ENCODE results near the gene DPY19L2.
A peak's percentile ranks its signal among the peaks of the same experiment; 100 is the strongest.
"Not testable (repeated sequence)": the region's sequence is repeated elsewhere in the genome, so short reads cannot be mapped to it uniquely, and the experiment has no call there.

DPY19L2 gene

DNA sequence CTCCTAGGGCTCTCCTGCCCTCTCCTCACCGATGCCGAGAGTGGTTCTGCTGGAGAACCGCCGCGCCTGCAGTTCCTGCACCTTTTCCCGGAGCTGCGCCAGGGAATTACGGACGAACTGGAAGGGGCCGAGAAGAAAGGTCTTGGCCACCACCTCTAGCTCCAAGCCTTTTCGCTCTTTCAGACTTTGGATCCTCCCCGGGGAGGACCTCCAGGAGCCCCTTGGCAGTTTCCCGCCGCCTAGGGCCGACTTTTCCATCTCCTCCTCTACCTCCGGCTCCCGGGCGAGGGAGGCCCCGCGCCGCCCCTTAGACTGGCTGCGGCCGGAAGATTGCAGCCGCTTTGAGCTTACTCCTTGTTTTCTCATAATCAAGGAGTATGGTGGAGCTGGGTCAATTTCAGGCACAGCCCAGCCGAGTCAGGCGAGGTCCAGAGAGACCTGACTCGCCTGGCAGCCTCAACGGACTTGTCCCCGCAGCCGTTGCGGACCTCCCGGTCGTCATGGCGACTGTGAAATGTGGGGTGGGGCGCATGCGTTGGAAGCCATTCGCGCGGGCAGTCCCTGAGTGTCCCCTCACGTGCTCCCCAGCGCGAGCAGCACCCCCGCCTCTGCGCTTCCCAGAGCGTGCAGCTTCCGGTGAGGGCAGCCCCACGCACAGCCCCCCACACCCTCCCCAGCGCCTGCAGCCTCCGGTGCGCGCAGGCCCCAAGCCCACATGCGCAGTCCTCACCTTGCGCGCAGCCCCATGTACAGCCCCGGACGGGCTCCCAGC is at the start of gene DPY19L2:
Gene DPY19L2, minus strand, starts transcription at position 466 of the 772 bp plus-strand sequence. Its CDS starts 100 bp downstream, at position 366.
- TF ChIP-seq LEF1 (IDR thresholded peaks at IDR 0.05; ENCODE audit: borderline replicate concordance) (no peak), HDGF (IDR thresholded peaks at IDR 0.05; ENCODE audit: borderline replicate concordance) (no peak), L3MBTL2 (conservative IDR thresholded peaks at IDR 0.05) (peak; percentile 79)
- ChIA-PET POLR2A (interaction anchor here (1.0 kb wide), 1 partner anchor 118 kb away, joined by 3 read pairs; no protein-coding TSS in a partner anchor), CTCF (interaction anchor here (0.7 kb wide), 1 partner anchor 517 kb away, joined by 3 read pairs; no protein-coding TSS in a partner anchor)
- peak; percentile 26 for DNase-seq (ENCODE audit: extremely low spot score)

DNA sequence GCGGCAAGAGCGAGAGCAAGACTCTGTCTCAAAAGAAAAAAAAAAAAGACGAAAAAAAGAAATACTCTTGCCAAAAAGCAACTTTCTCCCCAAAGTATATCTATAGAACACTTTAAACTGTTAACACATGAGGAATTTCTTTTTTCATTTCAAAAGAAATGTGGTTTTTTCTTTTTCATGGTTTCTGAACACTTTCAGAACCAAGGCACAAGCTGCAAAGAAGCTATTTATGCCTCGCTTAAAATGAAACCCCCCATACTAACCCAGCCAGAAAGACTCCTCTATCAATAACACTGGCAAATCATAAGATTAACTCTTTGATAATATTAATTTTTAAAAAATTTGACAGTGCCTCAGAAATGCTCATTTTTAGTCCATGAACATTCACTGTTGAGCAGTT is 48.6 kb upstream of the DPY19L2 start:
- POLR2A ChIA-PET; CTCF ChIA-PET; DNase-seq (ENCODE audit: extremely low spot score): not testable (repeated sequence)

DNA sequence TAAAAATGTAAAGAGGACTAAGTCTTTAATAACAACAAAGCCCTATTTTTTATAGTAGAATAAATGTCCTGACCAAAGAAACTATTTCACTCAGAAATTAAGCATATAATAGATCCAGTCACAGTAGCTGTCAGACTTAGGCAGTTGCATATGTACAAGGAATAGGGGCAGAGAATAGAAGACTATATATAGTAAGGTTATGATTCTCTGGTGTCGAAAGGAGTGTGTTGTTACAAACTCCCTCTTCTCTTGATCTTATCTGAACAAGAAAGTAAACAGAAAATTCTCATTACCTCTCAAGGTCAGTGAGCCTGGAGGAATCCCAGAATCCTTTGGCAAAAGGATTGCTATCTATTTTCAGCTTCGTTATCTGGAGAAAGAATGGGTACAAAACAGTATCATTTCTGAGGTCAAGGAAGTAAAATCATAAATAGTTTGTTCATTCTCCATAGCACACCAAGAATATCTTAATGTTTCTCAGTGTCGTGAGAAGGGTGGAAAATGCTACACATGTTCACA is 46.9 kb upstream of the DPY19L2 start:
- CTCF ChIA-PET; DNase-seq (ENCODE audit: extremely low spot score); POLR2A ChIA-PET: not testable (repeated sequence)

DNA sequence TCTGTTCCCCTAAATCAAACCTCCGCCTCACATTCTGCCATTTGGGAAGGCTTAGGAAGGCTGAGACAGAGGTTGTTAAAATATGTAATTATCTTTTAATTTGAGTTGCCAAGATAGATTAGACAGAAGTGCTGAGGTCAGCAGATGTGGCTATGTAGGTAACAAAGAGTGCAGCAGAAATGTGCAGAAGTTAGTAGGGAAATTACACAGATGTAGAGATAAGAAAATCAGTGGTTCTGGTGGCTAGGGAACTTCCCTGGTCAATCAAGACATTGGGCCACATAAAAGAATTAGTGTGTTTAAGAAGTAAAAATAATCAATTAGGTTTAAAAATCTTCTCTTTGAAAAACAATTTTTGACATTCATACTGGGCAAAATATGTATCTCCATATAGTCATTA is 46.1 kb upstream of the DPY19L2 start:
- CTCF ChIA-PET; DNase-seq (ENCODE audit: extremely low spot score); POLR2A ChIA-PET: not testable (repeated sequence)

DNA sequence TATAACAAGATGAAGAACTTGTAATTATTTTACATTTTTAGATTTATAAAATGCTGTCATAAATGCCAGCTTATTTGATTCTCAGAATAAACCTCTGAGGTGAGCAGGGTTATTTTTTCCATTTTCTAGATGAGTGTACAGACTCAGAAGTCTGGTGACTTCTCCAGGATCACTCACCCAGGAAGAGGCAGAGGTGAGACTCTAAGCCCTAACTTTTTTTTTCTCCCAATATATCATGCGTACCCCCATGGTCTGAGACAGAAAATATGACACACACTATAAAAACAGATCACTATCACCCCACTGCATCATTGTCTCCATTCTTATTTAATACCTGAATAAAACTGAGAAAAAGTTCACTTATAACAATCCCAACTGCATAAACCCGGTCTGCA is 45.4 kb upstream of the DPY19L2 start:
- CTCF ChIA-PET; DNase-seq (ENCODE audit: extremely low spot score); POLR2A ChIA-PET: not testable (repeated sequence)

DNA sequence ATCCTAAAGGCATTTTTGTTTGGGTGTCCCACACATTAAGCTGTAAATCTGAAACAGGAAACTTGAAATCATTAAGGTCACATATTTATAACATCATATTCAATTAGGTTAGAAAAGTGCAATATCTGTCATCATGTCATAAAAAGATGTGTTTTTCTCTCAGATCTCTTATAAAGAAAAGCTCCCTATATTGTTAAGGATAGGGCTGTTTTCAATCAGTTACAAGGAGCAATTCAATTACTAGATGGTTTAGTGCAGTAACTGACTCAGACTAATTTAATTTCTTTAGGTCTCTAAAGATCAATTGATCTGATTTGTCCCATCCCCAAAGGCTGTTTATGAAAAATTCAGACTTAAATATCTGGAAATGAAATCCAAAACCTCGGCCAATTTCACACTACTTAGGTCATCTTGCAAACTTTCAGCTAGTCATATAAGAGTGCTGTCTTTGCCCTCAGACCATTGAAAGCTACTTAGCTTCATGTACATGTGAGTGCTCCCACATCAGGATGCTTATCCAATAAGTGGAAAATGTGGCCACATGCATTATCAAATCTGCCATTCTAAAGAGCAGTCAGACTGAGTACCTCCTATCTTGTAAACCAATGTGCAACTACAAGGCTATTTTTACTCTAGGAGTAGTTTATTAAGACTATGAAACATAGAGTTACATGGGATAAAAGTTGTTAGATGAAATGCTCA is 44.8 kb upstream of the DPY19L2 start:
- DNase-seq (ENCODE audit: extremely low spot score); CTCF ChIA-PET; POLR2A ChIA-PET: not testable (repeated sequence)

DNA sequence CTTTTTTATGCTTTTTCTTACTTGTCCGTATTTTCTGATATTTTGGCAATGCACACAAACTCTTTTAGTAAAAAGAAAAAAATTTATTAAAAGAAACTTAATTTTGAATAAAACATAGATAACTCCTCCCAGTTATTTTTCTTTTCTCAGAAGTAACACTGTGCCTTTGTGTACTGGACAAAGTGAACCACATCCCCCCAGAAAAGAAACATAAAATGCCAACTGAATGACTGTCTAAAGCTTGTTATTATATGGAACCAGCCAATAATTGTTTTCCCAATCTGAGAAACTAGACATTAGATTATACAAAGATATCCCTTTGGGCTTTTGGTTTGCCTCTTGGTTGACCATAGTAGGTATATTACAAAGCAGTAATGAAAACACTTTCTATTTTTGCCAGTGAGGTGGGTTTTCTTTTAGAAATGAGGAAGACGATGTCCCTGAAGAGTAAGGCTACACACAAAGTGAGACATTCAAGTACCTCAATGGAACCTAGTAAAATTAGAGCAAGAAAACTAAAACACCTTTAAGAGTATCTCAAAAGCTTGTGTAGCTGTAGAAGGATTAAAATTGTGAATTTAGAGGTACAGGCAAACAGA is 44.2 kb upstream of the DPY19L2 start:
- CTCF ChIA-PET; DNase-seq (ENCODE audit: extremely low spot score); POLR2A ChIA-PET: not testable (repeated sequence)

DNA sequence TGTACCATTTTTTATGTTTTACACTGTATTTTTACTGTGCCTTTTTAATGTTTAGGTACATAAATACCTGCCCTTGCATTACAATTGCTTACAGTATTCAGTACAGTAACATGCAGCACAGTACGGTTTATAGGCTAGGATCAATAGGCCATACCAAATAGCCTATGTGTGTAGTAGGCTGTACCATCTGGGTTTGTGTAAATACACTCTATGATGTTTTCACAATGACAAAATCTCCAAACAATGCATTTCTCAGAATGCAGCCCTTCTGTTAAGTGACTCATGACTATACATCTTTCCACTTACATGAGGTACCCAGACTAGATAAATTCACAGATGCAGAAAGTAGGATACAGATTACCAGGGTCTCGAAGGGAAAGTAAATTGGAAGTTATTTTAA is 43.0 kb upstream of the DPY19L2 start:
- CTCF ChIA-PET; POLR2A ChIA-PET; DNase-seq (ENCODE audit: extremely low spot score): not testable (repeated sequence)

DNA sequence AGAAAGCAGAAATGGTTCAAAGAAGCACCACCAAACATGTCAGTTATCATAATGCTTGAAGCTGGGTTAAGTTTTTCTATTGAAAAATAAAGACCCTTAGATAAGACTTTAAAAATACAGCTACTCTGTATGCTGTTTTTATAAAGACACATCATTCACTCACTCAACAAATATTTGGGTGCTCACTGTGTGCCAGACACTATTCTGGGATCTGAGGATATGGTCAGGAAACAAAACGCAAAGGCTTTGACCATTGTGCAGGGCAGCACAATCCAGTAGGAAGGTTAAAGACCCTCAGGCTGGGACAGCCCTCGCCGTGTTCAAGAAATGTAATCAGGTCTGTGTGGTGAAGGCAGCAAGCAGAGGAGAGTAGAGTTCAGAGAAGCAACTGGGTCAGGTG is 38.0 kb upstream of the DPY19L2 start:
- DNase-seq (ENCODE audit: extremely low spot score): no peak
- CTCF ChIA-PET: no interaction called here
- POLR2A ChIA-PET: no interaction called here
- TF ChIP-seq CTBP1 (IDR thresholded peaks at IDR 0.05; ENCODE audit: borderline replicate concordance) (no peak), FOXA1 (IDR thresholded peaks at IDR 0.05) (no peak), NFRKB (IDR thresholded peaks at IDR 0.05) (no peak), HDGF (IDR thresholded peaks at IDR 0.05; ENCODE audit: borderline replicate concordance) (no peak), LEF1 (IDR thresholded peaks at IDR 0.05; ENCODE audit: borderline replicate concordance) (no peak), FOXM1 (IDR thresholded peaks at IDR 0.05; ENCODE audit: borderline replicate concordance) (no peak), ZNF384 (IDR thresholded peaks at IDR 0.05) (no peak), ARNT (IDR thresholded peaks at IDR 0.05) (no peak), L3MBTL2 (conservative IDR thresholded peaks at IDR 0.05) (no peak), TARDBP (IDR thresholded peaks at IDR 0.05) (no peak), ELF4 (IDR thresholded peaks at IDR 0.05) (no peak), FOXK2 (IDR thresholded peaks at IDR 0.05) (no peak)
- TF ChIP-seq, protein P1, sequence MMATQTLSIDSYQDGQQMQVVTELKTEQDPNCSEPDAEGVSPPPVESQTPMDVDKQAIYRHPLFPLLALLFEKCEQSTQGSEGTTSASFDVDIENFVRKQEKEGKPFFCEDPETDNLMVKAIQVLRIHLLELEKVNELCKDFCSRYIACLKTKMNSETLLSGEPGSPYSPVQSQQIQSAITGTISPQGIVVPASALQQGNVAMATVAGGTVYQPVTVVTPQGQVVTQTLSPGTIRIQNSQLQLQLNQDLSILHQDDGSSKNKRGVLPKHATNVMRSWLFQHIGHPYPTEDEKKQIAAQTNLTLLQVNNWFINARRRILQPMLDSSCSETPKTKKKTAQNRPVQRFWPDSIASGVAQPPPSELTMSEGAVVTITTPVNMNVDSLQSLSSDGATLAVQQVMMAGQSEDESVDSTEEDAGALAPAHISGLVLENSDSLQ (IDR thresholded peaks at IDR 0.05): no peak

DNA sequence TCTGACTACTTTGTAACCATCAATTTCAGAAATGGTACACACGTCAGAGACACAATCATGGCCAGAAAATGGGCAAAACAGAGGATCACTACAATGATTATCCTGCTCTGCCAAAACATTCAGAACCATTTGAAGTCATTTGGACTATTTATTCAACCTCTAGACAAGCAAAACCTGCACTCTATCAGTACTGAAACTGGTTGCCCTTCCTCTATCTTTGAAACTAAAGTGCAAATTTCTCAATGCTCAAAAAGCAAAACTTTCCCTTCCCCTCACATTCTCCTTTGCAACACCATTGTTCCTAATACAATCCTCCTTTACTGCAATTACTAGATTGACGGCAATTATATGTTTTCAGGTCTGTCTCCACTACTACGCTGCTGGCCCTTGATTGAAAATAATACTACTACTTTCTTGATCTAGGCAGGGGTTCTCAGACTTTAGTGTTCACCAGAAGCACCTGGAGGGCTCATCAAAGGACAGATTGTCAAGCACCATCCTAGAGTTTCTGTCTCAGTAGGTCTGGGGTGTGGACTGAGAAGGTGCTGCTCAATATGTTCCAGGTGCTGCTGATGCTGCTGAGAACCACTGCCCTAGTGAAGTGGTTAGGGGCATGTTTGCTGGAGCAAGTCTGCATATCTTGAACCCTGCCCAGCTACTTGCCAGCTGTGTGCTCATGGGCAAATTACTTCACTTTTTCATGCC is 31.5 kb upstream of the DPY19L2 start:
- CTCF ChIA-PET; DNase-seq (ENCODE audit: extremely low spot score); POLR2A ChIA-PET: not testable (repeated sequence)

DNA sequence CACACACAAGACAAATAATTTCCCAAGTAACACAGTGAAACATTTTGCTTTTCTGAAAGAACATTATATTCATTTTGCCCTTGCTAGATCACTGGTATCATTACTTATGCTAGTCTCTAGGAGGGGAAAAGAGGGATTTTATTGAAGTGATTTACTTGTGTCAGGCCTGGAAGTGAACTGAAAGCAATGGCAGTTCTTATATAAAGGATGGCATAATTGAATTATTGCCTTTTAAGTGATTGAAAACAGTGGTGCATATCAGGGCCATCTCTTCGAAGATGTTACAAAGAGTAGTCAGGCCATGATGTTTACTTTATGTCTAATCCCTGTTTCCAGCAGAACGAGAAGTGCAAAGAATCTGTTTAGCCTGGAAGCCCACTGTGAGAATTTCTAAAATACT is 30.7 kb upstream of the DPY19L2 start:
- POLR2A ChIA-PET; CTCF ChIA-PET; DNase-seq (ENCODE audit: extremely low spot score): not testable (repeated sequence)

DNA sequence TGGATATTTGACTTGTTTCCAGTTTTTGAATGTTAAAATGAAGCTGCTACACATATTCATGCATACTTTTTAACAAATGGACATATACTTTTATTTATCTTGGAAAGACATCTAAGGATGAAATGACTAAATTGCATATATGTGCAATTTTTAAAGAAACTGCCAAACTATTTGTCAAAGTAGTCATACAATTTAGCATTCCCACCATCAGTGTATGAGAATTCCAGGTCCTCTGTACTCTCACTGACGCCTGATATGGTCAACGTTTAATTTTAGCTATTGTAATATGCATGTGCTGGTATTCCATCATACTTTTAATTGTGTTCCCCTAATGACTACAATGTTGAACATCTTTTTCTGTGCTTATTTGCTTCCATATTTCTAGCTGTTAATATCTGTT is 22.5 kb upstream of the DPY19L2 start:
- DNase-seq (ENCODE audit: extremely low spot score); CTCF ChIA-PET; POLR2A ChIA-PET: not testable (repeated sequence)

DNA sequence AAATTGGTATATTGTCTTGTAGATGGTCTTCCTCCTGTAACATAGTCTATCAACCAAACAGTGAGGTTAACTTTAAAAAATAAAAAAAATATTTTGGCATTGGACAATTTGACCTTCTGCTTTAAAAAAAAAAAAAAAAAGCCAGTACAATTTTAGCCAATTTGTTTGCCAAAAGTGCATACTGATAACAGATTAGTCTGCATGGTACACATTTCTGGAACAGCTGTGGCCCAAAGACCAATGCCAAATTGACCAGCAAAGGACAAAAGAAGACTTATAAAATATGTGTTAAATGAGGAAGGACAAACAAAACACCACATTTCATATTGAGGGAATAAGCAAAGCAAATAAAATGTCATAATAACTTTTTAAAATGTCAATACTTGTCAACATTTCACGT is 20.8 kb upstream of the DPY19L2 start:
- CTCF ChIA-PET; DNase-seq (ENCODE audit: extremely low spot score); POLR2A ChIA-PET: not testable (repeated sequence)

DNA sequence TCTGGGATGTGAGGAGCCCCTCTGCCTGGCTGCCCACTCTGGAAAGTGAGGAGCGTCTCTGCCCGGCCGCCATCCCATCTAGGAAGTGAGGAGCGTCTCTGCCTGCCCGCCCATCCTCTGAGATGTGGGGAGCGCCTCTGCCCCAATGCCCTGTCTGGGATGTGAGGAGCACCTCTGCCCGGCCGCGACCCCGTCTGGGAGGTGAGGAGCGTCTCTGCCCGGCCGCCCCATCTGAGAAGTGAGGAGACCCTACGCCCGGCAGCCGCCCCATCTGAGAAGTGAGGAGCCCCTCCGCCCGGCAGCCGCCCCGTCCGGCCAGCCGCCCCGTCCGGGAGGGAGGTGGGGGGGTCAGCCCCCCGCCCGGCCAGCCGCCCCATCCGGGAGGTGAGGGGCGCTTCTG is 18.3 kb upstream of the DPY19L2 start:
- POLR2A ChIA-PET; CTCF ChIA-PET; DNase-seq (ENCODE audit: extremely low spot score): not testable (repeated sequence)

All from HEK293T (cell line).